ENCODE measurements around the gene EIF4E1B.

EIF4E1B gene

GRCh38 chr5:176606875-176607274 is 23.6 kb upstream of the EIF4E1B start:
- no peak for DNase-seq

- DNase-seq: no peak
Observed at GRCh38 chr5:176608142-176608705, 22.3 kb upstream of the EIF4E1B start.

- no peak for DNase-seq
Observed at GRCh38 chr5:176608937-176609723, 21.3 kb upstream of the EIF4E1B start.

GRCh38 chr5:176609724-176610434 is 20.6 kb upstream of the EIF4E1B start, which contains the start of gene GPRIN1:
Gene GPRIN1, minus strand, starts transcription at chr5:176610156. Its CDS starts 10,322 bp downstream, at chr5:176599834.
- DNase-seq: no peak

GRCh38 chr5:176610435-176610773 is 20.1 kb upstream of the EIF4E1B start:
- no peak for DNase-seq

GRCh38 chr5:176611435-176611834 is 19.0 kb upstream of the EIF4E1B start:
- DNase-seq: no peak

- DNase-seq: no peak
Observed at GRCh38 chr5:176612008-176612407, 18.5 kb upstream of the EIF4E1B start.

- no peak for DNase-seq
Observed at GRCh38 chr5:176612855-176613254, 17.6 kb upstream of the EIF4E1B start.

GRCh38 chr5:176614805-176615478 is 15.5 kb upstream of the EIF4E1B start:
- DNase-seq: no peak

- DNase-seq: no peak
Observed at GRCh38 chr5:176616511-176616910, 14.0 kb upstream of the EIF4E1B start.

GRCh38 chr5:176618783-176619182 is 11.7 kb upstream of the EIF4E1B start:
- no peak for DNase-seq

- DNase-seq: no peak
Observed at GRCh38 chr5:176619203-176619568, 11.3 kb upstream of the EIF4E1B start.

- no peak for DNase-seq
Observed at GRCh38 chr5:176619569-176620332, 10.7 kb upstream of the EIF4E1B start.

GRCh38 chr5:176620333-176620981 is 10.0 kb upstream of the EIF4E1B start:
- DNase-seq: no peak

GRCh38 chr5:176621661-176622079 is 8.8 kb upstream of the EIF4E1B start:
- DNase-seq: no peak

GRCh38 chr5:176624142-176624541 is 6.3 kb upstream of the EIF4E1B start:
- no peak for DNase-seq

GRCh38 chr5:176624938-176625337 is 5.5 kb upstream of the EIF4E1B start:
- no peak for DNase-seq

GRCh38 chr5:176625512-176625911 is 5.0 kb upstream of the EIF4E1B start:
- no peak for DNase-seq

GRCh38 chr5:176625966-176626875 is 4.3 kb upstream of the EIF4E1B start:
- DNase-seq: no peak

- no peak for DNase-seq
Observed at GRCh38 chr5:176626876-176627236, 3.6 kb upstream of the EIF4E1B start.

GRCh38 chr5:176627582-176627981 is 2.9 kb upstream of the EIF4E1B start:
- no peak for DNase-seq
